HG03565 (cell line): ENCODE results near the gene AGBL3.

ENCODE experiments used
- ATAC-seq: cut with Tn5 transposase; IDR thresholded peaks from one replicate; pipeline ENCODE4 v1.9.1; 2021; ENCODE audit warnings: mild to moderate bottlenecking, moderate library complexity; ENCODE audit not compliant: unreplicated experiment

Gene AGBL3

GRCh38 chr7:135181261-135181928 lies 195.1 kb downstream of the AGBL3 start:
- no peak for ATAC-seq

- no peak for ATAC-seq
These were observed 195.8 kb downstream of the AGBL3 start for GRCh38 chr7:135181929-135182678.

- ATAC-seq, result no peak
These were observed 197.2 kb downstream of the AGBL3 start for GRCh38 chr7:135183478-135183877.

- ATAC-seq, result no peak
These were observed 198.0 kb downstream of the AGBL3 start for GRCh38 chr7:135184254-135184841.
